Keratinocyte (primary cell): Measurements from ENCODE around the gene SLC35D3. TPM values are rescaled to one million over a fixed set of nuclear protein-coding genes. Genes with fewer than 3 reads are reported as not detected.

Experiments used
- DNase-seq: peaks from one replicate; pipeline ENCODE4 v3.0.0-alpha.2; 2011; ENCODE audit warnings: low read depth, missing footprints, low spot score
- FAIRE-seq: peaks from 2 replicates; lab custom pipeline; 2011; peaks lifted over from hg19 to GRCh38; lab: Jason Lieb, UNC
- H2AFZ ChIP-seq: 2 replicates; pipeline ENCODE4 v1.6.0; 2012; ENCODE audit warnings: low read length, control low read depth, inconsistent platforms; ENCODE audit not compliant: control insufficient read depth
- H3K27ac ChIP-seq: 2 replicates; pipeline ENCODE4 v1.5.1; 2011; ENCODE audit warnings: low read length; ENCODE audit not compliant: control insufficient read depth, insufficient read depth
- H3K27me3 ChIP-seq: 3 replicates; pipeline ENCODE4 v1.6.0; 2011; ENCODE audit warnings: low read length; ENCODE audit not compliant: control insufficient read depth, insufficient read depth; ENCODE audit errors: extremely low read depth
- H3K36me3 ChIP-seq, 2 experiments: 2 replicates in 1 of 2; 3 replicates in 1 of 2; pipeline ENCODE4 v1.5.1; 2011; ENCODE audit warnings: low read length in 2 of 2, mild to moderate bottlenecking in 1 of 2; ENCODE audit not compliant: control insufficient read depth in 2 of 2, insufficient read depth in 2 of 2; ENCODE audit errors: extremely low read depth in 1 of 2
- H3K4me1 ChIP-seq: 3 replicates; pipeline ENCODE4 v1.5.1; 2011; ENCODE audit warnings: low read length; ENCODE audit not compliant: control insufficient read depth, insufficient read depth; ENCODE audit errors: extremely low read depth
- H3K4me2 ChIP-seq: 3 replicates; pipeline ENCODE4 v1.6.0; 2011; ENCODE audit warnings: low read depth, low read length; ENCODE audit not compliant: control insufficient read depth, insufficient read depth; ENCODE audit errors: extremely low read depth
- H3K4me3 ChIP-seq, 3 experiments: fragments of 200-600 bp in 1 of 3; sonication (generic) in 1 of 3; 2 replicates in 2 of 3; 3 replicates in 1 of 3; pipeline ENCODE4 v1.5.1; 2011 to 2016; ENCODE audit warnings: low read length in 3 of 3, mild to moderate bottlenecking in 3 of 3, control low read depth in 2 of 3, inconsistent platforms in 1 of 3, low read depth in 1 of 3, mixed read lengths in 1 of 3, mixed run types in 1 of 3, moderate library complexity in 1 of 3; ENCODE audit not compliant: control insufficient read depth in 2 of 3, insufficient read depth in 2 of 3; ENCODE audit errors: extremely low read depth in 1 of 3
- H3K79me2 ChIP-seq: 2 replicates; pipeline ENCODE4 v1.6.0; 2012; ENCODE audit warnings: low read length; ENCODE audit not compliant: control insufficient read depth, insufficient read depth
- H3K9ac ChIP-seq: 3 replicates; pipeline ENCODE4 v1.6.0; 2011; ENCODE audit warnings: low read length; ENCODE audit not compliant: control insufficient read depth, insufficient read depth; ENCODE audit errors: extremely low read depth
- H3K9me1 ChIP-seq: 3 replicates; pipeline ENCODE4 v1.6.0; 2011; ENCODE audit warnings: low read length; ENCODE audit not compliant: control insufficient read depth, insufficient read depth; ENCODE audit errors: extremely low read depth
- H3K9me3 ChIP-seq: 2 replicates; pipeline ENCODE4 v1.5.1; 2012; ENCODE audit warnings: low read depth, low read length; ENCODE audit not compliant: control insufficient read depth
- H4K20me1 ChIP-seq: 3 replicates; pipeline ENCODE4 v1.6.0; 2011; ENCODE audit warnings: low read length; ENCODE audit not compliant: control insufficient read depth, insufficient read depth; ENCODE audit errors: extremely low read depth
- EZH2 ChIP-seq: IDR thresholded peaks from one replicate; pipeline ENCODE4 v1.6.1; 2012; ENCODE audit warnings: inconsistent platforms, mild to moderate bottlenecking, low read length, moderate library complexity
- dilution Hi-C: fragments of 300-500 bp; cut with MboI; formaldehyde crosslinking; loops from one replicate; pipeline ENCODE4 v1.7.0; 2020; ENCODE audit warnings: low sequenced_read_pairs; ENCODE audit not compliant: extremely low pct_ligation_motif_present
- polyA plus RNA-seq, 5 experiments: library from polyadenylated mRNA; depleted of rRNA in 3 of 5; stranded (reverse) in 3 of 5; stranded (forward) in 1 of 5; unstranded in 1 of 5; fragments of >200 nt; gene quantifications; 1 replicate in 1 of 5; 2 replicates in 3 of 5; 3 replicates in 1 of 5; pipeline versions ENCODE4 v1.2.1 to v1.2.3, GENCODE V29; 2011 to 2012; ENCODE audit warnings: missing spikeins in 2 of 5, low read depth in 1 of 5, low replicate concordance in 1 of 5
- TF ChIP-seq, protein P1 (sequence below), 3 experiments: IDR thresholded peaks in 1 of 3; conservative IDR thresholded peaks in 1 of 3; optimal IDR thresholded peaks in 1 of 3; 2 replicates in 2 of 3; 3 replicates in 1 of 3; pipeline versions ENCODE3 to v1.5.1; 2011; ENCODE audit warnings: low read length in 3 of 3, mild to moderate bottlenecking in 3 of 3, moderate library complexity in 2 of 3, control low read depth in 1 of 3, inconsistent platforms in 1 of 3; ENCODE audit not compliant: insufficient read depth in 2 of 3; ENCODE audit errors: extremely low read depth in 1 of 3

SLC35D3 gene
- polyA plus RNA-seq, 1 donor (not counting 4 experiments of a cell fraction or from before 2014, with no cell fraction given), result not detected

GRCh38 chr6:136945072-136945471 is 23.0 kb downstream of the SLC35D3 start:
- Histone ChIP-seq H3K27ac (no peak overlapping the region), H3K4me1 (no peaks in the 10 kb centered on the region), H2AFZ (no peak overlapping the region), H3K9me1 (no peaks in the 10 kb centered on the region), H3K4me2 (no peak overlapping the region), H3K4me3 (no peak overlapping the region), H4K20me1 (no peaks in the 10 kb centered on the region), H3K9me3 (no peaks in the 10 kb centered on the region), H3K79me2 (no peaks in the 10 kb centered on the region), H3K9ac (no peak overlapping the region), H3K36me3 (no peaks in the 10 kb centered on the region), H3K27me3 (peaks cover 4% of the 10 kb centered on the region)
- FAIRE-seq (no peak), DNase-seq (no peak)
- dilution Hi-C loops, result no loop called here
- TF ChIP-seq EZH2, result no peak
- TF ChIP-seq, protein P1, sequence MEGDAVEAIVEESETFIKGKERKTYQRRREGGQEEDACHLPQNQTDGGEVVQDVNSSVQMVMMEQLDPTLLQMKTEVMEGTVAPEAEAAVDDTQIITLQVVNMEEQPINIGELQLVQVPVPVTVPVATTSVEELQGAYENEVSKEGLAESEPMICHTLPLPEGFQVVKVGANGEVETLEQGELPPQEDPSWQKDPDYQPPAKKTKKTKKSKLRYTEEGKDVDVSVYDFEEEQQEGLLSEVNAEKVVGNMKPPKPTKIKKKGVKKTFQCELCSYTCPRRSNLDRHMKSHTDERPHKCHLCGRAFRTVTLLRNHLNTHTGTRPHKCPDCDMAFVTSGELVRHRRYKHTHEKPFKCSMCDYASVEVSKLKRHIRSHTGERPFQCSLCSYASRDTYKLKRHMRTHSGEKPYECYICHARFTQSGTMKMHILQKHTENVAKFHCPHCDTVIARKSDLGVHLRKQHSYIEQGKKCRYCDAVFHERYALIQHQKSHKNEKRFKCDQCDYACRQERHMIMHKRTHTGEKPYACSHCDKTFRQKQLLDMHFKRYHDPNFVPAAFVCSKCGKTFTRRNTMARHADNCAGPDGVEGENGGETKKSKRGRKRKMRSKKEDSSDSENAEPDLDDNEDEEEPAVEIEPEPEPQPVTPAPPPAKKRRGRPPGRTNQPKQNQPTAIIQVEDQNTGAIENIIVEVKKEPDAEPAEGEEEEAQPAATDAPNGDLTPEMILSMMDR (optimal IDR thresholded peaks at IDR 0.05 in 1 of 3, IDR thresholded peaks at IDR 0.05 in 1 of 3, conservative IDR thresholded peaks at IDR 0.05 in 1 of 3; ENCODE audit: extremely low read depth in 1 of 3, insufficient read depth in 2 of 3, low read length in 3 of 3), result no peak

- Histone ChIP-seq H3K4me3 (no peak overlapping the region), H3K27me3 (peaks cover 4% of the 10 kb centered on the region), H3K9me3 (no peaks in the 10 kb centered on the region), H3K27ac (no peak overlapping the region), H3K4me1 (no peaks in the 10 kb centered on the region), H4K20me1 (no peaks in the 10 kb centered on the region), H3K9ac (no peak overlapping the region), H3K36me3 (no peaks in the 10 kb centered on the region), H2AFZ (no peak overlapping the region), H3K9me1 (no peaks in the 10 kb centered on the region), H3K79me2 (no peaks in the 10 kb centered on the region), H3K4me2 (no peak overlapping the region)
- no peak for FAIRE-seq
- dilution Hi-C loops, result no loop called here
- DNase-seq, result no peak
- TF ChIP-seq EZH2, result no peak
- TF ChIP-seq, protein P1 (optimal IDR thresholded peaks at IDR 0.05 in 1 of 3, IDR thresholded peaks at IDR 0.05 in 1 of 3, conservative IDR thresholded peaks at IDR 0.05 in 1 of 3; ENCODE audit: extremely low read depth in 1 of 3, insufficient read depth in 2 of 3, low read length in 3 of 3), result no peak
Observed at GRCh38 chr6:136945711-136946121, 23.6 kb downstream of the SLC35D3 start.
